MM.1S (cell line): Measurements from ENCODE around the gene RCVRN.

Source experiments
- DNase-seq: peaks from one replicate; pipeline ENCODE4 v3.0.0-alpha.2; 2015
- H2AFZ ChIP-seq: fragments of 300-600 bp; sonication (generic); 2 replicates; pipeline ENCODE4 v1.6.0; 2016; ENCODE audit warnings: antibody characterized with exemption, low read length
- H3F3A ChIP-seq: fragments of 300-600 bp; sonication (generic); 2 replicates; pipeline ENCODE4 v1.6.1; 2016; ENCODE audit warnings: mild to moderate bottlenecking, antibody characterized with exemption, low read length, moderate library complexity, mixed read lengths; ENCODE audit not compliant: insufficient read depth
- H3K27ac ChIP-seq: fragments of 300-600 bp; sonication (generic); 2 replicates; pipeline ENCODE4 v1.5.1; 2016; ENCODE audit warnings: mild to moderate bottlenecking, low read length
- H3K27me3 ChIP-seq: fragments of 300-600 bp; sonication (generic); replicated peaks from 2 replicates; pipeline ENCODE4 v1.6.0; 2016; ENCODE audit warnings: low read length; ENCODE audit not compliant: insufficient read depth
- H3K36me3 ChIP-seq: fragments of 300-600 bp; sonication (generic); replicated peaks from 2 replicates; pipeline ENCODE4 v1.6.1; 2016; ENCODE audit warnings: mild to moderate bottlenecking, low read length, mixed read lengths; ENCODE audit not compliant: insufficient read depth
- H3K4me1 ChIP-seq: fragments of 300-600 bp; sonication (generic); 2 replicates; pipeline ENCODE4 v1.6.1; 2016; ENCODE audit warnings: low read length, mixed read lengths
- H3K4me2 ChIP-seq: fragments of 300-600 bp; sonication (generic); 2 replicates; pipeline ENCODE4 v1.6.0; 2016; ENCODE audit warnings: low read depth, low read length
- H3K4me3 ChIP-seq: fragments of 300-600 bp; sonication (generic); 2 replicates; pipeline ENCODE4 v1.5.1; 2016; ENCODE audit warnings: low read length, mixed read lengths
- H3K79me2 ChIP-seq: fragments of 300-600 bp; sonication (generic); 2 replicates; pipeline ENCODE4 v1.6.1; 2016; ENCODE audit warnings: mixed run types, low read length, mixed read lengths
- H3K9ac ChIP-seq: fragments of 300-600 bp; sonication (generic); 2 replicates; pipeline ENCODE4 v1.6.1; 2016; ENCODE audit warnings: low read length, mixed read lengths
- H3K9me2 ChIP-seq: fragments of 300-600 bp; sonication (generic); replicated peaks from 2 replicates; pipeline ENCODE4 v1.6.1; 2016; ENCODE audit warnings: mild to moderate bottlenecking, low read length, mixed read lengths; ENCODE audit not compliant: insufficient read depth
- H3K9me3 ChIP-seq: fragments of 300-600 bp; sonication (generic); replicated peaks from 2 replicates; pipeline ENCODE4 v1.6.1; 2016; ENCODE audit warnings: mild to moderate bottlenecking, low read length, mixed read lengths; ENCODE audit not compliant: insufficient read depth
- H4K20me1 ChIP-seq: fragments of 300-600 bp; sonication (generic); 2 replicates; pipeline ENCODE4 v1.6.1; 2016; ENCODE audit warnings: mild to moderate bottlenecking, low read length, moderate library complexity, mixed read lengths; ENCODE audit not compliant: insufficient read depth
- EZH2 ChIP-seq: fragments of 300-600 bp; sonication (generic); optimal IDR thresholded peaks from 2 replicates; pipeline ENCODE3; 2017; ENCODE audit warnings: low read depth, mild to moderate bottlenecking, antibody characterized with exemption, low read length, mixed read lengths
- EZH2phosphoT487 ChIP-seq: fragments of 300-600 bp; sonication (generic); IDR thresholded peaks from 2 replicates; pipeline ENCODE4 v1.6.1; 2018; ENCODE audit warnings: antibody characterized with exemption, low read length
- TF ChIP-seq, protein P1 (sequence below): fragments of 300-600 bp; sonication (generic); IDR thresholded peaks from 2 replicates; pipeline ENCODE4 v1.5.1; 2016; ENCODE audit warnings: antibody characterized with exemption, low read length, mixed read lengths

Gene RCVRN

GRCh38 chr17:9898812-9899211, 6.3 kb downstream of the RCVRN start:
- no peaks in the 10 kb centered on the region for H3F3A ChIP-seq
- H3K36me3 ChIP-seq: no peaks in the 10 kb centered on the region
- no peaks in the 10 kb centered on the region for H3K9me3 ChIP-seq
- H4K20me1 ChIP-seq: no peaks in the 10 kb centered on the region
- H3K9ac ChIP-seq: no peak overlapping the region
- no peak overlapping the region for H2AFZ ChIP-seq
- no peaks in the 10 kb centered on the region for H3K4me1 ChIP-seq
- H3K9me2 ChIP-seq: no peaks in the 10 kb centered on the region
- no peak for DNase-seq
- no peaks in the 10 kb centered on the region for H3K79me2 ChIP-seq
- no peak overlapping the region for H3K4me3 ChIP-seq
- peaks cover 17% of the 10 kb centered on the region for H3K27me3 ChIP-seq
- no peak overlapping the region for H3K27ac ChIP-seq
- no peak for TF ChIP-seq EZH2phosphoT487
- no peak for TF ChIP-seq EZH2
- no peak overlapping the region for H3K4me2 ChIP-seq

- Histone ChIP-seq H3F3A (no peaks in the 10 kb centered on the region), H3K9ac (no peak overlapping the region), H3K4me1 (no peaks in the 10 kb centered on the region), H2AFZ (no peak overlapping the region), H3K36me3 (no peaks in the 10 kb centered on the region), H3K27me3 (peaks cover 9% of the 10 kb centered on the region), H3K9me3 (no peaks in the 10 kb centered on the region), H3K9me2 (no peaks in the 10 kb centered on the region), H3K79me2 (no peaks in the 10 kb centered on the region), H3K4me3 (no peak overlapping the region), H3K4me2 (no peak overlapping the region), H3K27ac (no peak overlapping the region), H4K20me1 (no peaks in the 10 kb centered on the region)
- TF ChIP-seq EZH2phosphoT487 (no peak), EZH2 (no peak)
- TF ChIP-seq, protein P1, sequence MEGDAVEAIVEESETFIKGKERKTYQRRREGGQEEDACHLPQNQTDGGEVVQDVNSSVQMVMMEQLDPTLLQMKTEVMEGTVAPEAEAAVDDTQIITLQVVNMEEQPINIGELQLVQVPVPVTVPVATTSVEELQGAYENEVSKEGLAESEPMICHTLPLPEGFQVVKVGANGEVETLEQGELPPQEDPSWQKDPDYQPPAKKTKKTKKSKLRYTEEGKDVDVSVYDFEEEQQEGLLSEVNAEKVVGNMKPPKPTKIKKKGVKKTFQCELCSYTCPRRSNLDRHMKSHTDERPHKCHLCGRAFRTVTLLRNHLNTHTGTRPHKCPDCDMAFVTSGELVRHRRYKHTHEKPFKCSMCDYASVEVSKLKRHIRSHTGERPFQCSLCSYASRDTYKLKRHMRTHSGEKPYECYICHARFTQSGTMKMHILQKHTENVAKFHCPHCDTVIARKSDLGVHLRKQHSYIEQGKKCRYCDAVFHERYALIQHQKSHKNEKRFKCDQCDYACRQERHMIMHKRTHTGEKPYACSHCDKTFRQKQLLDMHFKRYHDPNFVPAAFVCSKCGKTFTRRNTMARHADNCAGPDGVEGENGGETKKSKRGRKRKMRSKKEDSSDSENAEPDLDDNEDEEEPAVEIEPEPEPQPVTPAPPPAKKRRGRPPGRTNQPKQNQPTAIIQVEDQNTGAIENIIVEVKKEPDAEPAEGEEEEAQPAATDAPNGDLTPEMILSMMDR: no peak
- DNase-seq: no peak
Measured at GRCh38 chr17:9897372-9897968, 7.6 kb downstream of the RCVRN start.

DNA sequence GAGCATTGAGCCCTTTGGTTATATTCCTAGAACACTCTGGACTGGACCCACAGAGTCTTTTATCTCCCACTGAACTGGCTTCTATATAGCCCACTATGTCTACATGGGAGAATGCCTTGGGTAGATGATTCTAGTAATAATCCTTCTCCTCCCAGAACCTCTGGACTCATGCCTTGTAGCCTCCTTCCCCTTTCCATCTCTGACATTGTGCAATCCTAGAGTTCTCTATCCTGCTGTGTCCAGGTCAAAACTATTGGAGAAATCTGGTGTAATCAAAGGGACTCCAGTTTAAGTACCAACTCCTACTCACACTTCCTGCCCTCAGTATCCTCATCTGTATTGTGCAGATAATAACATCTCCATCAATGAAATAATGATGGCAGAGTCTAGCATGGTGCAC, 9.1 kb downstream of the RCVRN start:
- no peaks in the 10 kb centered on the region for H4K20me1 ChIP-seq
- H3K36me3 ChIP-seq: no peaks in the 10 kb centered on the region
- H2AFZ ChIP-seq: no peak overlapping the region
- no peaks in the 10 kb centered on the region for H3K9me3 ChIP-seq
- no peak overlapping the region for H3K9ac ChIP-seq
- no peaks in the 10 kb centered on the region for H3K9me2 ChIP-seq
- H3F3A ChIP-seq: no peaks in the 10 kb centered on the region
- H3K27ac ChIP-seq: no peak overlapping the region
- DNase-seq: no peak
- peaks cover 2% of the 10 kb centered on the region; the same call in 1 of the 2 replicates for H3K27me3 ChIP-seq
- H3K4me2 ChIP-seq: no peak overlapping the region
- no peaks in the 10 kb centered on the region for H3K79me2 ChIP-seq
- TF ChIP-seq EZH2: no peak
- H3K4me3 ChIP-seq: no peak overlapping the region
- H3K4me1 ChIP-seq: no peaks in the 10 kb centered on the region

DNA sequence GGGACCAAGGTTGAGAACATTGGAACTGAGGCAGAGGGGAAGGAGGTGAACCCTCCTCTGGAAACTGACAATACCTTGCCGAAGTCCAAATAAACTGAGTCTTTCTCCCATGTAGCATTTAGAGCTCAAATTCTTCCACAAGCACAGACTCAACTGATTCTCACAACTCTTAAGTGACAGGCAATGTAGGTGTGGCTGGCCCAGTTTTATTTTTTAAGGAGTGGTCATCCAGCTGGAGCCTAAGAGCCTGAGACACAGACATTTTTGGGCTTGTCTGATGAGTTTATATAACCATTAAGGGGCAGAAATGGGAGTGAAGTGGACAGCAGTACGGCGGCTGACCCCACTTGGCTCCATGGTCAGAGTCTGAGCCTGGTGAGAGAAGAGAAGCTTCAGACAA, 10.8 kb downstream of the RCVRN start:
- no peak overlapping the region for H3K27ac ChIP-seq
- no peak for TF ChIP-seq EZH2phosphoT487
- no peak for TF ChIP-seq EZH2
- TF ChIP-seq, protein P1: no peak
- H3F3A ChIP-seq: no peaks in the 10 kb centered on the region
- no peak overlapping the region for H3K4me2 ChIP-seq
- no peaks in the 10 kb centered on the region for H4K20me1 ChIP-seq
- no peak for DNase-seq
- no peaks in the 10 kb centered on the region for H3K36me3 ChIP-seq
- no peaks in the 10 kb centered on the region for H3K4me1 ChIP-seq
- no peak overlapping the region for H3K9ac ChIP-seq
- H3K9me3 ChIP-seq: no peaks in the 10 kb centered on the region
- no peak overlapping the region for H3K4me3 ChIP-seq
- no peaks in the 10 kb centered on the region for H3K9me2 ChIP-seq
- H3K27me3 ChIP-seq: no peaks in the 10 kb centered on the region
- H3K79me2 ChIP-seq: no peaks in the 10 kb centered on the region
- no peak overlapping the region for H2AFZ ChIP-seq
